T-helper 2 cell (primary cell): Measurements from ENCODE around the gene SRPK2.
A peak's percentile ranks its signal among the peaks of the same experiment; 100 is the strongest.
"Not testable (repeated sequence)": the region's sequence is repeated elsewhere in the genome, so short reads cannot be mapped to it uniquely, and the experiment has no call there.

Experiments
- DNase-seq, 5 experiments: peaks; one replicate each; pipeline versions ENCODE4 v3.0.0 to v3.0.0-alpha.2; 2012 to 2022

Gene SRPK2

DNA sequence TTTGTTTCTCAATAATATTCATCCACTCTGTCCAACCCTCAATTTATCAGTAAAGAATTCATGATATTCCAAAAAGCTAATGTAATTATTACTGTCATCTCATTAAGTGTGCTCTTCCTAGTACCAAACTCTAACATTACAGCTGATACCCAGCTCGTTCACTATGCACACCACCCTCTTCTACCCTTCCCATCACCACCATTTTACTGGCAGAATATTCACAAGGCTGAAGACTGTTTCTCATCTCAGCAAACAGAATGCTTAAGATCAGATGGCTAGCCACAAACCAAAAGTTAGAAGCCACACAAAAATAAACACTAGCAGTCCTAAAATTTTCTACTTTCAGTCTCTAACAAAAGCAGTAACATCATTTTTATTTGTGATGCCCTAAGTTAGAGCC is 121.5 kb downstream of the SRPK2 start:
- peak in 1 of 5 experiments; percentile 77 for DNase-seq

DNA sequence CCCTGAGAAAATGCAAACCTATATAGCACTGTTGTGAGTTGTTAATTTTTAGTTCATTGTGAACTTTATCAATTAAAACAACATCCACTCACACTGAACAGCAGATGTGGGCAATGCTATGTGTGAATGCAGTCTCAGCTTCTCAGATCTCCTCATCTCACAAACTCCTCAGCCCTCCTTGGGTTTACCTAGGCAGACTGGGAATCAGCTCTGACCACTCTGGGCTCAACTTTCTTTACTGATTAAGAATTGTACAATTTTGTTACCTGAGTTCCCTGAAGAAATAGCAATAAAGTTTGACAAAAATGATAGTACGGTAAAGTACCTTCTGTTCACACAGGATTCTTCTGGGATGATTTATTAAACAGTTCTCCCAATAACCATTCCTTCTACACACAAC is 124.0 kb downstream of the SRPK2 start:
- no peak for DNase-seq

GRCh38 chr7:105261689-105262088 is 127.0 kb downstream of the SRPK2 start:
- DNase-seq, result no peak

DNA sequence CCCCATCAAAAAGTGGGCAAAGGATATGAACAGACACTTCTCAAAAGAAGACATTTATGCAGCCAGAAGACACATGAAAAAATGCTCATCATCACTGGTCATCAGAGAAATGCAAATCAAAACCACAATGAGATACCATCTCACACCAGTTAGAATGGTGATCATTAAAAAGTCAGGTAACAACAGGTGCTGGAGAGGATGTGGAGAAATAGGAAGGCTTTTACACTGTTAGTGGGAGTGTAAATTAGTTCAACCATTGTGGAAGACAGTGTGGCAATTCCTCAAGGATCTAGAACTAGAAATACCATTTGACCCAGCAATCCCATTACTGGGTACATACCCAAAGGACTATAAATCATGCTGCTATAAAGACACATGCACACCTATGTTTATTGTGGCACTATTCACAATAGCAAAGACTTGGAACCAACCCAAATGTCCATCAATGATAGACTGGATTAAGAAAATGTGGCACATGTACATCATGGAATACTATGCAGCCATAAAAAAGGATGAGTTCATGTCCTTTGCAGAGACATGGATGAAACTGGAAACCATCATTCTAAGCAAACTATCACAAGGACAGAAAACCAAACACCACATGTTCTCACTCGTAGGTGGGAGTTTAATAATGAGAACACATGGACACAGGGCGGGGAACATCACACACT is 128.4 kb downstream of the SRPK2 start:
- DNase-seq, result not testable (repeated sequence)

DNA sequence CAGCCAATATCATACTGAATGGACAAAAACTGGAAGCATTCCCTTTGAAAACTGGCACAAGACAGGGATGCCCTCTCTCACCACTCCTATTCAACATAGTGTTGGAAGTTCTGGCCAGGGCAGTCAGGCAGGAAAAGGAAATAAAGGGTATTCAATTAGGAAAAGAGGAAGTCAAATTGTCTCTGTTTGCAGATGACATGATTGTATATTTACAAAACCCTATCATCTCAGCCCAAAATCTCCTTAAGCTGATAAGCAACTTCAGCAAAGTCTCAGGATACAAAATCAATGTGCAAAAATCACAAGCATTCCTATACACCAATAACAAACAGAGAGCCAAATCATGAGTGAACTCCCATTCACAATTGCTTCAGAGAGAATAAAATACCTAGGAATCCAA is 129.8 kb downstream of the SRPK2 start:
- DNase-seq, result not testable (repeated sequence)

GRCh38 chr7:105257338-105257737 is 131.4 kb downstream of the SRPK2 start:
- DNase-seq, result peak in 1 of 5 experiments; percentile 62

GRCh38 chr7:105256761-105257231 is 131.9 kb downstream of the SRPK2 start:
- DNase-seq, result peak in 1 of 5 experiments; percentile 11

DNA sequence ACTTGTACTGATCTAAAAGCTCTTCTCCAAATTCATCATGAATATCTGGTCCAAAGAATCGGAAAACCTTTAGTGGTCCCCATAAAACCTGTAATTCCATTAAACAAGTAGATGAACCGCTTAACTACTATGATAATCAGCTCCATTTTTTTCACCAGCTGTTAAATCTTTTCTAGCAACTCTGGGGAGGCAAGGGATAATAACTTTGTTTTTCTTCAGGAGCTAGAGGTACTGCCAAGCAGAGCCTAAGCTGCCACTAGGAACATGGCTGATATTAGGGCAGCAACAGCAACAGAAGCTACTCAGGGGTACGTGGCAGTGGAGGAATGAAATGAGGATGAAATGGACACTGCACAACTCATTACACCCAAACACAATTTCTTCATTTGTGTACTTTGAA is 138.0 kb downstream of the SRPK2 start:
- no peak for DNase-seq

- DNase-seq, result no peak
Measured at GRCh38 chr7:105250239-105250638, 138.5 kb downstream of the SRPK2 start.

GRCh38 chr7:105249216-105249615 is 139.5 kb downstream of the SRPK2 start:
- DNase-seq, result no peak

DNA sequence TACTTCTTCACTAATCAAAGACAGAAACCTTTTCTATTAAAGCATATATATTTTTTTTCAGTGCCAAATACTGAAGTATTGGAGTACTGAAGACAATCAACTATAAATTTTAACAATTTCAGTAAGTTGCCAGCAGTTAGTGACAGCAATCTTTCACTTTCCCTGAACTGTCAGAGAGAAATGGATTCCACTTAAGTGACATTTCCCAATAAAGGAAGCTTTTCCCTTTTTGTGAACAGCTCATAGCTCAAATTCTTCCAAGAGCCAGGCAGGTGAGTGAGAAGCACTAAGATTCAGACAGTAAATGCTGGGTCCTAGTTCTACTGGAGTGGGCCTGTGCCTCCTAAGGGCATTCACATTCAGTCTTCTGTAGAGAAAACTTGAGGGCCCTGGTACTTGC is 142.0 kb downstream of the SRPK2 start:
- DNase-seq, result no peak

DNA sequence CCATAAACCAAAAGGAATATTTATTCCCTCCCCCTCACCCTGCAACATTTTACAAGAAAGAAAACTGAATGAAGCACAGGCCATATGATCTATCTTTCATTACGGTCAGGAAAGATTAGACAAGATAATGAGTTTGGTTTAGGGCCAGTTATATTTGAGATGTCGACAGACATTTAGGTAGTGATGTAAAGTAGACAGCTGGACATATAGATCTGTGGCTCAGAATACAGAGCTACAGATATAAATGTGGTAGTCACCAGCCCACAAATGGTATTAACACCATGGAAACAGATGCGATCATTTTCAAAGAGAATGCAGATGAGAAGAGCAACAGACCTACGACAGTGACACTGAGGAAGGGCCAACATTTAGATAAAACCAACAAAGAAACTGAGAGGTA is 142.5 kb downstream of the SRPK2 start:
- DNase-seq, result no peak

DNA sequence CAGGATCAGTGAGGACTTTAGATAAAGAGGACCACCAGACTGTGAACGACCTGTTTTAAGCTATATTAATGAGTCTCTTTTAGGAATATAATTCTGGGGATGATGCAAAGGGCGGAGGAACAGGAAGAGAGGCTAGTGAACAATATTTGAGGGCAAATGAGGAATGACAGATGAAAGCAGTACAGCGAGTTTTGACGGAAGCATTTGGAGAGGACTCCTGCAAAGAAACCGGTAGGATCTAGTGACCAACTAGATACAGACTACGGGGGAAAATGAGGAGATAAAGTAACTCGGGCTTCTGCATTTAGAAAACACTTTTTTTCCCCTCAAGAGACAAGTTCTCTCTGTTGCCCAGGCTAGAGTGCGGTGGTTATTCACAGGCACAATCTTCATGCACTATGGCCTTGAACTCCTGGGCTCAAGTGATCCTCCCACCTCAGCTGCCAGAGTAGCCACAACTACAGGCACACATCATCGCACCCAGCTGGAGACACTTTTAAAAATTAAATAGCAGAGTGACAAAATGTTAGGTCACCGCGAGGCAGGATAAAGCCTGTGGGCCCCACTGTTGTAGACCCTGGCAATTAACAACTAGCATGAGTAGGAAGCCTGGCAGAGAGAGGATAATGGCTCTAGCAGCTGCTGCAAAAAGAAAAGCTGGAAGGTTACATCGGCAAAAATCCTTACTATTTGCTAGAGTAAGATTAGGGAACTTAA is 143.2 kb downstream of the SRPK2 start:
- no peak for DNase-seq

DNA sequence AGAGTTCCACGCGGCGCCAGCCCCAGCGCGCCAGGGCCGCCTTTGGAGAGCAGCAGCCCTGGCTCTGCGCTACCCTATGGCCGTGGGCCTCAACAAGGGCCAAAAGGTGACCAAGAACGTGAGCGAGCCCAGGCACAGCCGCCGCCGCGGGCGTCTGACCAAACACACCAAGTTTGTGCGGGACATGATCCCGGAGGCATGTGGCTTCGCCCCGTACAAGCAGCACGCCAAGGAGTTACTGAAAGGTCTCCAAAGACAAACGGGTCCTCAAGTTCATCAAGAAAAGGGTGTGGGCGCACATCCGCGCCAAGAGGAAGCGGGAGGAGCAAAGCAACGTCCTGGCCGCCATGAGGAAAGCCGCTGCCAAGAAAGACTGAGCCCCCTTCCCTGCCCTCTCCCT is 144.1 kb downstream of the SRPK2 start:
- no peak for DNase-seq

DNA sequence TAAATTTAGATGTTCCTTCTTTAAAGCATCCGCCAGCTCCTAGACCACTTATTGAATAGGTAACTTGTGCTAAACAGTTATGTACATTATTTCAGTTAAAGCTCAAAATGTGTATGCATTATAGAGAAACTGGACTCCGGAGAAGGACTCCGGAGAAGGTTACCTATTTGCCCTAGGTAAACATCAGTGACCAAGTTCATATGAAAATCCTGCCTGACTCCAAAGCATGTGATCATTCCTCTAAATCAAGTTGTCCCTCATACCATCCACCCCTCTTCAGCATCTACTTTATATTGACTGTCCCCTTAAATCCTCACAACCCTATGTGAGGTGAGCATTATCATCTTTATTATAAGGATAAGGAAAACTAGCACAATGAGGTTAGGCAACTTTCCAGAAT is 147.5 kb downstream of the SRPK2 start:
- no peak for DNase-seq

- no peak for DNase-seq
Measured at GRCh38 chr7:105238198-105238765, 150.4 kb downstream of the SRPK2 start.

- no peak for DNase-seq
Measured at GRCh38 chr7:105234886-105235285, 153.8 kb downstream of the SRPK2 start.

DNA sequence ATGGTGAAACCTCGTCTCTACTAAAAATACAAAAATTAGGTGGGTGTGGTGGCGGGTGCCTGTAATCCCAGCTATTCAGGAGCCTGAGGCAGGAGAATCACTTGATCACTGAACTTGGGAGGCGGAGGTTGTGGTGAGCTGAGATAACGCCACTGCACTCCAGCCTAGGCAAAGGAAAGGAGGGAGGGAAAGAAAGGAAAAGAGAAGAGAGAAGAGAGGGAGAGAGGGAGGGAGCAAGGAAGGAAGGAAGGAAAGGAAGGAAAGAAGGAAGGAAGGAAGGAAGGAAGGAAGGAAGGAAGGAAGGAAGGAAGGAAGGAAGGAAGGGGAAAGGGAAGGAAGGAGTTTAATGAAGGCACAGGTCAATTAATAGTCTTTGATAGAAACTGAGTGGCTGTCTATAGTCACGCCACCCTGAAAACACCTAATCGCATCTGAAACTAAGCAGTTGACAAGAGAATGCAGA is 155.9 kb downstream of the SRPK2 start:
- not testable (repeated sequence) for DNase-seq

- no peak for DNase-seq
Measured at GRCh38 chr7:105230486-105230885, 158.2 kb downstream of the SRPK2 start.

DNA sequence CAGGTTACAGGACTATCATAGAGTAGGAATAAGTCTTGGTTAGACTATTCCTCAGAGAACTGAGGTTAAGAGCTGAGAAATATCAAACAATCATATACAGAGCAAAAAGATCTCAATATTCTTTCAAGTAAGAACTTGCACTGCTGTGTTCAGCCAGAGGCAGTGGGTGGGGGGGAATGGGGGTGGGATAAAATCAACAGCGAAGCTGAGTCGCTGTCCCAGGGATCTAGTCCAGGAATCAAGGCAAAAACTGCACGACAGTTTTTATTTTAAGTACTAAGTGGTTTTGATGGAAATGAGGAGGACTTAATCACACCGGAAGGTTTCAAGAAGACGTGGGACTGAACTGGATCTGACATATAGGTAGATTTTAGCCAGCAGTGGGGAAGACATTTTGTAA is 159.1 kb downstream of the SRPK2 start:
- no peak for DNase-seq

GRCh38 chr7:105228555-105228954 is 160.2 kb downstream of the SRPK2 start:
- no peak for DNase-seq

GRCh38 chr7:105227391-105227790 is 161.3 kb downstream of the SRPK2 start:
- DNase-seq, result no peak

GRCh38 chr7:105224884-105225651 is 163.7 kb downstream of the SRPK2 start:
- DNase-seq, result peak in 1 of 5 experiments; percentile 49
